A549 (cell line): ENCODE measurements around the gene ZBTB12.
"Not testable (repeated sequence)": the region's sequence is repeated elsewhere in the genome, so short reads cannot be mapped to it uniquely, and the experiment has no call there.

ENCODE experiments used
- CHD2 ChIP-seq: fragments of 150-350 bp; IDR thresholded peaks from 2 replicates; pipeline ENCODE4 v1.6.1; 2014; ENCODE audit warnings: low read length; ENCODE audit not compliant: partially characterized antibody
- CTCF ChIP-seq: fragments of >200 bp; sonication (Bioruptor Twin); formaldehyde crosslinking; IDR thresholded peaks from 3 replicates; pipeline ENCODE4 v1.5.1; 2016
- EP300 ChIP-seq, 2 experiments: fragments of >200 bp; sonication (Bioruptor Twin); formaldehyde crosslinking; IDR thresholded peaks; 2 replicates in 1 of 2; 3 replicates in 1 of 2; pipeline ENCODE4 v1.6.1; 2016 to 2017
- KDM1A ChIP-seq: fragments of 200-600 bp; sonication (generic); IDR thresholded peaks from 2 replicates; pipeline ENCODE4 v1.6.1; 2016; ENCODE audit warnings: low read depth, mild to moderate bottlenecking
- KDM5A ChIP-seq: fragments of 200-600 bp; sonication (generic); IDR thresholded peaks from 2 replicates; pipeline ENCODE4 v1.6.1; 2016; ENCODE audit warnings: antibody characterized with exemption, mild to moderate bottlenecking
- MAFK ChIP-seq: fragments of 450-650 bp; IDR thresholded peaks from 2 replicates; pipeline ENCODE4 v1.6.1; 2014; ENCODE audit not compliant: partially characterized antibody
- MAX ChIP-seq: IDR thresholded peaks from 2 replicates; pipeline ENCODE4 v1.6.1; 2012
- POLR2A ChIP-seq: IDR thresholded peaks from 2 replicates; pipeline ENCODE4 v1.6.1; 2012; ENCODE audit warnings: mild to moderate bottlenecking, low read length
- RAD21 ChIP-seq, 2 experiments: fragments of >200 bp in 1 of 2; sonication (Bioruptor Twin) in 1 of 2; formaldehyde crosslinking in 1 of 2; IDR thresholded peaks in 1 of 2; conservative IDR thresholded peaks in 1 of 2; 2 replicates in 1 of 2; 3 replicates in 1 of 2; pipeline ENCODE4 v1.6.1; 2012 to 2018; ENCODE audit warnings: inconsistent platforms in 1 of 2
- RFX5 ChIP-seq: fragments of 450-650 bp; IDR thresholded peaks from 2 replicates; pipeline ENCODE4 v1.7.1; 2014; ENCODE audit warnings: antibody characterized with exemption, mild to moderate bottlenecking, moderate library complexity

DNA sequence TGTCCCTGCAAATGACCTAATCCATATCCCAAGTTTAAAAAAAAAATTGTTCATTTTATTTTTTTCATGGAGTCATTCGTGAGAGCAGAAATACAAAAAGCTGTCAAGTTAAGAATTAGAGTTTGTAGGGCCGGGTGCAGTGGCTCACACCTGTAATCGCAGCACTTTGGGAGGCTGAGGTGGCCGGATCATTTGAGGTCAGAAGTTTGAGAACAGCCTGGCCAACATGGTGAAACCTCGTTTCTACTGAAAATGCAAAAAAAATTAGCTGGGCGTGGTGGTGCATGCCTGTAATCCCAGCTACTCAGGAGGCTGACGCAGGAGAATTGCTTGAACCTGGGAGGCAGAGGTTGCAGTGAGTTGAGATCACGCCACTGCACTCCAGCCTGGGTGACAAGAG lies 4.8 kb upstream of the ZBTB12 start:
- TF ChIP-seq POLR2A; KDM5A; RAD21 (conservative IDR thresholded peaks at IDR 0.05 in 1 of 2, IDR thresholded peaks at IDR 0.05 in 1 of 2); CTCF; MAFK; EP300 (IDR thresholded peaks at IDR 0.05); RFX5; KDM1A; MAX; CHD2: not testable (repeated sequence)
